CMK (cell line): Measurements from ENCODE around the gene TIMP2.

ENCODE experiments used
- DNase-seq: peaks from one replicate; pipeline ENCODE4 v3.0.0-alpha.2; 2010; ENCODE audit warnings: low read depth

Gene TIMP2

GRCh38 chr17:78812855-78813254 is 112.3 kb downstream of the TIMP2 start:
- no peak for DNase-seq

GRCh38 chr17:78808163-78808562 is 117.0 kb downstream of the TIMP2 start:
- no peak for DNase-seq

- DNase-seq: no peak
Observed at GRCh38 chr17:78806451-78806850, 118.7 kb downstream of the TIMP2 start.

- DNase-seq: no peak
Observed at GRCh38 chr17:78805301-78805700, 119.9 kb downstream of the TIMP2 start.

- DNase-seq: no peak
Observed at GRCh38 chr17:78804777-78805176, 120.4 kb downstream of the TIMP2 start.

- DNase-seq: no peak
Observed at GRCh38 chr17:78803186-78803845, 121.9 kb downstream of the TIMP2 start.
